H9 (cell line): ENCODE results near the gene RGS8. TPM values are rescaled to one million over a fixed set of nuclear protein-coding genes. Genes with fewer than 3 reads are reported as not detected.

Experiments used
- DNase-seq: peaks from one replicate; pipeline ENCODE4 v3.0.0-alpha.2; 2017
- H2AFZ ChIP-seq: one replicate; pipeline ENCODE4 v1.6.1; 2013; ENCODE audit warnings: mild to moderate bottlenecking, low read length, control low read depth, moderate library complexity
- H2AK5ac ChIP-seq: 2 replicates; pipeline ENCODE4 v1.6.1; 2013; ENCODE audit warnings: low read length, control low read depth, mixed read lengths; ENCODE audit not compliant: insufficient read length
- H2BK120ac ChIP-seq: one replicate; pipeline ENCODE4 v1.6.1; 2013; ENCODE audit warnings: low read depth, mild to moderate bottlenecking, low read length, control low read depth, inconsistent platforms; ENCODE audit not compliant: poor library complexity, severe bottlenecking
- H2BK12ac ChIP-seq: 2 replicates; pipeline ENCODE4 v1.6.1; 2013; ENCODE audit warnings: low read length, control low read depth, mixed read lengths, low read depth; ENCODE audit not compliant: insufficient read length
- H2BK15ac ChIP-seq: 2 replicates; pipeline ENCODE4 v1.6.1; 2013; ENCODE audit warnings: low read depth, low read length, control low read depth
- H2BK20ac ChIP-seq: one replicate; pipeline ENCODE4 v1.6.1; 2013; ENCODE audit warnings: low read depth, mild to moderate bottlenecking, low read length, control low read depth, inconsistent platforms; ENCODE audit not compliant: poor library complexity, severe bottlenecking
- H2BK5ac ChIP-seq: 2 replicates; pipeline ENCODE4 v1.6.1; 2013; ENCODE audit warnings: low read length, control low read depth, mixed read lengths; ENCODE audit not compliant: insufficient read length
- H3K14ac ChIP-seq: 2 replicates; pipeline ENCODE4 v1.6.1; 2013; ENCODE audit warnings: low read length, control low read depth; ENCODE audit not compliant: insufficient read depth
- H3K18ac ChIP-seq: 2 replicates; pipeline ENCODE4 v1.6.1; 2013; ENCODE audit warnings: low read depth, mild to moderate bottlenecking, mixed read lengths, low read length, control low read depth; ENCODE audit not compliant: insufficient read length
- H3K23ac ChIP-seq: 2 replicates; pipeline ENCODE4 v1.6.1; 2013; ENCODE audit warnings: low read length, control low read depth, mixed read lengths, low read depth; ENCODE audit not compliant: insufficient read length
- H3K23me2 ChIP-seq: 2 replicates; pipeline ENCODE4 v1.6.1; 2013; ENCODE audit warnings: low read depth, mild to moderate bottlenecking, mixed read lengths, low read length, control low read depth; ENCODE audit not compliant: insufficient read length, poor library complexity, severe bottlenecking
- H3K27ac ChIP-seq: 2 replicates; pipeline ENCODE4 v1.5.1; 2013; ENCODE audit warnings: low read length, control low read depth, mixed read lengths, low read depth; ENCODE audit not compliant: insufficient read length
- H3K27me3 ChIP-seq: 2 replicates; pipeline ENCODE4 v1.6.1; 2013; ENCODE audit warnings: low read length, control low read depth, inconsistent platforms; ENCODE audit not compliant: insufficient read depth
- H3K4ac ChIP-seq: 2 replicates; pipeline ENCODE4 v1.6.1; 2013; ENCODE audit warnings: low read depth, mild to moderate bottlenecking, control low read depth, inconsistent platforms, low read length, moderate library complexity
- H3K4me1 ChIP-seq: 2 replicates; pipeline ENCODE4 v1.6.1; 2013; ENCODE audit warnings: low read length, control low read depth, inconsistent platforms; ENCODE audit not compliant: insufficient read depth
- H3K4me2 ChIP-seq: 2 replicates; pipeline ENCODE4 v1.6.1; 2013; ENCODE audit warnings: low read length, control low read depth, mixed read lengths; ENCODE audit not compliant: insufficient read length, insufficient read depth
- H3K56ac ChIP-seq: 2 replicates; pipeline ENCODE4 v1.6.1; 2013; ENCODE audit warnings: low read depth, mild to moderate bottlenecking, mixed read lengths, low read length, control low read depth; ENCODE audit not compliant: insufficient read length
- H3K79me1 ChIP-seq: 2 replicates; pipeline ENCODE4 v1.6.1; 2013; ENCODE audit warnings: low read depth, mild to moderate bottlenecking, moderate library complexity, low read length, control low read depth, inconsistent platforms; ENCODE audit not compliant: insufficient read depth, poor library complexity, severe bottlenecking
- H3K79me2 ChIP-seq: 2 replicates; pipeline ENCODE4 v1.6.1; 2013; ENCODE audit warnings: low read length, control low read depth, inconsistent platforms; ENCODE audit not compliant: insufficient read depth
- H3K9ac ChIP-seq: 2 replicates; pipeline ENCODE4 v1.6.1; 2013; ENCODE audit warnings: low read length, control low read depth, mixed read lengths; ENCODE audit not compliant: insufficient read length; ENCODE audit errors: extremely low read depth
- H3K9me3 ChIP-seq: one replicate; pipeline ENCODE4 v1.6.1; 2013; ENCODE audit warnings: low read depth, low read length, inconsistent platforms; ENCODE audit not compliant: control insufficient read depth
- H3T11ph ChIP-seq: one replicate; pipeline ENCODE4 v1.6.1; 2013; ENCODE audit warnings: mild to moderate bottlenecking, low read length, control low read depth, inconsistent platforms
- H4K20me1 ChIP-seq: one replicate; pipeline ENCODE4 v1.6.1; 2013; ENCODE audit not compliant: control insufficient read depth, insufficient read length, insufficient read depth
- H4K5ac ChIP-seq: 2 replicates; pipeline ENCODE4 v1.6.1; 2013; ENCODE audit warnings: low read depth, mild to moderate bottlenecking, mixed read lengths, low read length, control low read depth; ENCODE audit not compliant: insufficient read length
- H4K8ac ChIP-seq: replicated peaks from 2 replicates; pipeline ENCODE4 v1.6.1; 2013; ENCODE audit warnings: low read length, control low read depth, mixed read lengths, low read depth; ENCODE audit not compliant: insufficient read length
- H4K91ac ChIP-seq: 2 replicates; pipeline ENCODE4 v1.6.1; 2013; ENCODE audit warnings: low read depth, mild to moderate bottlenecking, moderate library complexity, mixed read lengths, low read length, control low read depth; ENCODE audit not compliant: insufficient read length
- H3K27ac Mint-ChIP-seq, 3 experiments: 2 replicates in 2 of 3; 3 replicates in 1 of 3; pipeline ENCODE4 v1.8.0; 2020 to 2021; ENCODE audit warnings: mixed read lengths in 3 of 3, mild to moderate bottlenecking in 1 of 3, moderate library complexity in 1 of 3
- H3K27me3 Mint-ChIP-seq: 2 replicates; pipeline ENCODE4 v1.8.0; 2021; ENCODE audit warnings: low read depth, mild to moderate bottlenecking, moderate library complexity, mixed read lengths
- H3K36me3 Mint-ChIP-seq, 3 experiments: 2 replicates in 2 of 3; 3 replicates in 1 of 3; pipeline ENCODE4 v1.8.0; 2020 to 2021; ENCODE audit warnings: low read depth in 3 of 3, mixed read lengths in 3 of 3; ENCODE audit not compliant: insufficient read depth in 1 of 3
- H3K4me1 Mint-ChIP-seq, 2 experiments: 2 replicates each; pipeline ENCODE4 v1.8.0; 2020; ENCODE audit warnings: mixed read lengths in 2 of 2
- H3K4me3 Mint-ChIP-seq, 2 experiments: 2 replicates in 1 of 2; 3 replicates in 1 of 2; pipeline ENCODE4 v1.8.0; 2020 to 2021; ENCODE audit warnings: mild to moderate bottlenecking in 2 of 2, mixed read lengths in 2 of 2, moderate library complexity in 1 of 2
- H3K9me3 Mint-ChIP-seq, 2 experiments: 2 replicates in 1 of 2; 3 replicates in 1 of 2; pipeline ENCODE4 v1.8.0; 2020; ENCODE audit warnings: mild to moderate bottlenecking in 2 of 2, mixed read lengths in 2 of 2, moderate library complexity in 1 of 2
- WGBS: extraction: QIAGEN DNeasy Blood & Tissue Kit; methylation state at CpG from one replicate; pipeline ENCODE4 v1.1.7; 2013; ENCODE audit warnings: missing lambda C conversion rate, low lambda C conversion rate, mixed read lengths; ENCODE audit not compliant: insufficient read length; ENCODE audit errors: extremely low coverage; 5-methylcytosine and 5-hydroxymethylcytosine counted together
- total RNA-seq: library from RNA; stranded (reverse); gene quantifications from 2 replicates; pipeline ENCODE4 v1.2.1, GENCODE V29; 2021
- TF ChIP-seq, protein P1 (sequence below): fragments of 200-600 bp; sonication (generic); conservative IDR thresholded peaks from 3 replicates; pipeline ENCODE4 v1.8.0; 2021; ENCODE audit warnings: antibody characterized with exemption, mild to moderate bottlenecking

RGS8 gene
- total RNA-seq, 1 experiment from 2014 or later, result not detected

DNA sequence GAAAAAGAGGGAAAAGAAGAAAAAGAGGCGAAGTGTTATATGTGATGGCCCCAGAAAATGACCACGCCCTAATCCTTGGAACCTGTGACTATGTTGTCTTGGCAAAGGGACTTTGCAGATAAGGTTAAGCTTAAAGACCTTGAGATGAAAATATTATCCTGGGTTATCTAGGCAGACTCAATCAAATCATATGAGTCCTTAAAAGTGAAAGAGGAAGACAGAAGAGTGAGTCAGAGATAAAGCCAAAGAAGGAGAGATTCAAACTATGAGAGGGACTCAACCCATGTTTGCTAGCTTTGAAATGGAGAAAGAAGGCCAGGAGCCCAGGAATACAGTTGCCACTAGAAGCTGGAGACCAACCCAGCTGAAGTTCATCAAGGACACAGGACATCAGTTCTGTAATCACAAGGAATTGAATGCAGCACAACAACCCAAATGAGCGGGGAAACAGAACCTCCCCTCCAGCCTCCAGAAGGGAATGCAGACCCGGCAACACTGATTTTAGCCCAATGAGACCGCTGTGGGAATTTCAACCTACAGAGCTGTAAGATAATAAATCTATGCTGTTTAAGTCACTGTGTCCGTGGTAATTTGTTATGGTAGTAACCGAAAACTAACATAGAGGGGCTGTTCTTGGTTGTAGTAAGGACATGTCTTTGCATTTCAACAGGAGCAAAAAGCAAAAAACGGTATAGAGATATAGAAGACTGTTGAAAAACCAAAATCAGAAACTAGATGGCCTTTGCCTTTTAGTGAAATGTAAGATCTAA is 4.2 kb upstream of the RGS8 start:
- Histone ChIP-seq H4K8ac (no peak overlapping the region), H2BK15ac (no peak overlapping the region), H3K9ac (no peak overlapping the region), H4K20me1 (no peaks in the 10 kb centered on the region), H3K23me2 (no peaks in the 10 kb centered on the region), H3K4me1 (no peaks in the 10 kb centered on the region; the same call in 1 of the 2 replicates), H4K91ac (no peak overlapping the region), H2BK20ac (no peak overlapping the region), H3K79me2 (no peaks in the 10 kb centered on the region), H3K27me3 (no peaks in the 10 kb centered on the region; the same call in 1 of the 2 replicates), H2BK5ac (no peak overlapping the region), H3K27ac (no peak overlapping the region), H3T11ph (no peak overlapping the region), H3K4me2 (no peak overlapping the region), H3K14ac (no peak overlapping the region), H4K5ac (no peak overlapping the region), H2AFZ (no peak overlapping the region), H3K56ac (no peak overlapping the region), H3K79me1 (no peaks in the 10 kb centered on the region), H2BK12ac (no peak overlapping the region), H2BK120ac (no peak overlapping the region), H3K18ac (no peak overlapping the region), H3K9me3 (no peaks in the 10 kb centered on the region), H3K4ac (no peak overlapping the region), H3K23ac (no peak overlapping the region), H2AK5ac (no peak overlapping the region)
- H3K4me1 Mint-ChIP-seq, result peaks cover 4 to 5% of the 10 kb centered on the region in 2 experiments; a peak in 3 of 4 replicates
- H3K36me3 Mint-ChIP-seq, result peaks cover 0 to 14% (median 3%) of the 10 kb centered on the region in 3 experiments; a peak in 5 of 7 replicates
- no peak overlapping the region for H3K4me3 Mint-ChIP-seq
- TF ChIP-seq, protein P1, sequence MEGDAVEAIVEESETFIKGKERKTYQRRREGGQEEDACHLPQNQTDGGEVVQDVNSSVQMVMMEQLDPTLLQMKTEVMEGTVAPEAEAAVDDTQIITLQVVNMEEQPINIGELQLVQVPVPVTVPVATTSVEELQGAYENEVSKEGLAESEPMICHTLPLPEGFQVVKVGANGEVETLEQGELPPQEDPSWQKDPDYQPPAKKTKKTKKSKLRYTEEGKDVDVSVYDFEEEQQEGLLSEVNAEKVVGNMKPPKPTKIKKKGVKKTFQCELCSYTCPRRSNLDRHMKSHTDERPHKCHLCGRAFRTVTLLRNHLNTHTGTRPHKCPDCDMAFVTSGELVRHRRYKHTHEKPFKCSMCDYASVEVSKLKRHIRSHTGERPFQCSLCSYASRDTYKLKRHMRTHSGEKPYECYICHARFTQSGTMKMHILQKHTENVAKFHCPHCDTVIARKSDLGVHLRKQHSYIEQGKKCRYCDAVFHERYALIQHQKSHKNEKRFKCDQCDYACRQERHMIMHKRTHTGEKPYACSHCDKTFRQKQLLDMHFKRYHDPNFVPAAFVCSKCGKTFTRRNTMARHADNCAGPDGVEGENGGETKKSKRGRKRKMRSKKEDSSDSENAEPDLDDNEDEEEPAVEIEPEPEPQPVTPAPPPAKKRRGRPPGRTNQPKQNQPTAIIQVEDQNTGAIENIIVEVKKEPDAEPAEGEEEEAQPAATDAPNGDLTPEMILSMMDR, result no peak
- DNase-seq, result no peak
- H3K27ac Mint-ChIP-seq, result no peak overlapping the region
- 100% methylated on average over 1 of the region's 8 CpGs for WGBS
- H3K9me3 Mint-ChIP-seq, result peaks cover 12 to 17% of the 10 kb centered on the region in 2 experiments; a peak in 4 of 5 replicates
- peaks cover 5% of the 10 kb centered on the region for H3K27me3 Mint-ChIP-seq
